ENCODE results near the gene NF1. TPM values are rescaled to one million over a fixed set of nuclear protein-coding genes. Genes with fewer than 3 reads are reported as not detected.

Gene NF1
- total and polyA plus RNA-seq, 8 donors: 45.0 to 57.7 (median 52.0) TPM

GRCh38 chr17:31269578-31269983 lies 174.8 kb downstream of the NF1 start:
- H3K4me1 ChIP-seq: peaks cover 15 to 17% of the 10 kb centered on the region in 2 donors
- H3K4me3 ChIP-seq: no peak overlapping the region
- no peak for TF ChIP-seq CTCF (IDR thresholded peaks at IDR 0.05)
- peaks cover 0 to 27% of the 10 kb centered on the region in 2 donors for H3K36me3 ChIP-seq
- DNase-seq (peak in 1 of 4 donors; percentile 13), ATAC-seq (peak; percentile 77)
- H3K9me3 ChIP-seq: no peaks in the 10 kb centered on the region
- H3K27me3 ChIP-seq: no peaks in the 10 kb centered on the region
- H3K27ac ChIP-seq: peak overlapping the region; percentile 21 to 45
- intact Hi-C loops (cut with DNase I): loop anchor here in 1 of 2 donors (10.0 kb wide), 1 partner anchor 55 kb away; the partner anchor contains the start of gene EVI2A

GRCh38 chr17:31272236-31272635 lies 177.5 kb downstream of the NF1 start:
- no peak for DNase-seq

GRCh38 chr17:31272803-31273202 lies 178.0 kb downstream of the NF1 start:
- Histone ChIP-seq H3K36me3 (peaks cover 0 to 15% of the 10 kb centered on the region in 2 donors), H3K4me1 (peaks cover 18 to 28% of the 10 kb centered on the region in 2 donors), H3K27me3 (no peaks in the 10 kb centered on the region), H3K9me3 (no peaks in the 10 kb centered on the region), H3K27ac (peak overlapping the region; percentile 67 to 77), H3K4me3 (no peak overlapping the region)
- ATAC-seq: no peak
- no peak for DNase-seq
- TF ChIP-seq CTCF (IDR thresholded peaks at IDR 0.05): no peak
- intact Hi-C loops (cut with DNase I): no loop called here

More at GRCh38 chr17:31272236-31272635, 177.5 kb downstream of the NF1 start:
- no peak overlapping the region for H3K27ac ChIP-seq
- TF ChIP-seq CTCF (IDR thresholded peaks at IDR 0.05): no peak
- H3K4me1 ChIP-seq: peaks cover 18 to 28% of the 10 kb centered on the region in 2 donors
- ATAC-seq: no peak
- no peak overlapping the region for H3K4me3 ChIP-seq
- peaks cover 0 to 15% of the 10 kb centered on the region in 2 donors for H3K36me3 ChIP-seq
- H3K27me3 ChIP-seq: no peaks in the 10 kb centered on the region
- intact Hi-C loops (cut with DNase I): no loop called here
- H3K9me3 ChIP-seq: no peaks in the 10 kb centered on the region

GRCh38 chr17:31273516-31273915 lies 178.7 kb downstream of the NF1 start:
- Histone ChIP-seq H3K27ac (peak overlapping the region; percentile 67 to 77), H3K4me1 (peaks cover 18 to 28% of the 10 kb centered on the region in 2 donors), H3K4me3 (no peak overlapping the region), H3K36me3 (peaks cover 0 to 10% of the 10 kb centered on the region in 2 donors), H3K27me3 (no peaks in the 10 kb centered on the region), H3K9me3 (no peaks in the 10 kb centered on the region)
- ATAC-seq: peak; percentile 9
- no peak for TF ChIP-seq CTCF (IDR thresholded peaks at IDR 0.05)
- DNase-seq: peak in 2 of 4 donors; percentile 19 to 26
- intact Hi-C loops (cut with DNase I): no loop called here

GRCh38 chr17:31274252-31274651 lies 179.5 kb downstream of the NF1 start:
- Histone ChIP-seq H3K27ac (peak overlapping the region; percentile 67 to 77), H3K4me1 (peaks cover 15 to 28% of the 10 kb centered on the region in 2 donors), H3K4me3 (no peak overlapping the region), H3K27me3 (no peaks in the 10 kb centered on the region), H3K9me3 (no peaks in the 10 kb centered on the region), H3K36me3 (peaks cover 0 to 10% of the 10 kb centered on the region in 2 donors)
- intact Hi-C loops (cut with DNase I): no loop called here
- TF ChIP-seq CTCF (IDR thresholded peaks at IDR 0.05): no peak
- peak in 2 of 4 donors; percentile 40 to 62 for DNase-seq
- peak; percentile 76 for ATAC-seq
